K562 (cell line): Measurements from ENCODE around the gene AKNAD1. TPM values are rescaled to one million over a fixed set of nuclear protein-coding genes. Genes with fewer than 3 reads are reported as not detected.

Experiments used
- ATAC-seq: fragments of 200-7000 bp; cut with Tn5 transposase; 3 replicates; pipeline ENCODE4 v1.9.1; 2020; ENCODE audit warnings: moderate library complexity
- BruUV-seq: library from RNA; stranded (reverse); fragments of 400-500 nt; replicated peaks from 2 replicates; lab custom pipeline; 2021; lab: Mats Ljungman, UMichigan
- CTCF ChIA-PET: fragments of 300-600 bp; formaldehyde crosslinking; extraction: SDS; loops from one replicate; lab custom pipeline; 2021; ENCODE audit warnings: low intra/inter-chr PET ratio; lab: Yijun Ruan, JAX
- POLR2A ChIA-PET: fragments of 300-600, 350-650 bp; sonication (Branson Sonifier 250); formaldehyde crosslinking; extraction: SDS; loops from one replicate; lab custom pipeline; 2021; ENCODE audit warnings: antibody characterized with exemption, inconsistent platforms; lab: Yijun Ruan, JAX
- DNase-seq, 4 experiments: peaks; one replicate each; pipeline versions ENCODE4 v3.0.0 to v3.0.0-alpha.2; 2011 to 2018; ENCODE audit warnings: low spot score in 3 of 4, mixed read lengths in 3 of 4; ENCODE audit errors: extremely low read depth in 1 of 4
- FAIRE-seq: peaks from 2 replicates; lab custom pipeline; 2011; peaks lifted over from hg19 to GRCh38; lab: Jason Lieb, UNC
- H2AFZ ChIP-seq: 2 replicates; pipeline ENCODE4 v1.6.0; 2011; ENCODE audit warnings: low read depth, low read length, control low read depth, inconsistent platforms
- H3K27ac ChIP-seq: fragments of 200-600 bp; 3 replicates; pipeline ENCODE4 v1.8.0; 2011; ENCODE audit warnings: low read depth, mild to moderate bottlenecking, control low read depth, inconsistent platforms, low read length, moderate library complexity, mixed read lengths; ENCODE audit errors: extremely low read depth
- H3K27me3 ChIP-seq, 2 experiments: fragments of 300-600 bp in 1 of 2; 2 replicates in 1 of 2; 3 replicates in 1 of 2; pipeline versions ENCODE4 v1.6.0 to v1.8.0; 2011; ENCODE audit warnings: inconsistent platforms in 2 of 2, low read length in 2 of 2, mild to moderate bottlenecking in 1 of 2, mixed read lengths in 1 of 2, moderate library complexity in 1 of 2; ENCODE audit not compliant: control insufficient read depth in 2 of 2, insufficient read depth in 2 of 2
- H3K36me3 ChIP-seq: fragments of 300-600 bp; 3 replicates; pipeline ENCODE4 v1.8.0; 2011; ENCODE audit warnings: mild to moderate bottlenecking, low read length, inconsistent platforms; ENCODE audit not compliant: control insufficient read depth, insufficient read depth
- H3K4me1 ChIP-seq, 2 experiments: fragments of 200-600 bp in 1 of 2; replicated peaks in 1 of 2; 2 replicates in 1 of 2; 3 replicates in 1 of 2; pipeline versions ENCODE4 v1.5.1 to v1.8.0; 2011; ENCODE audit warnings: inconsistent platforms in 2 of 2, low read length in 2 of 2, mild to moderate bottlenecking in 1 of 2, mixed read lengths in 1 of 2, moderate library complexity in 1 of 2; ENCODE audit not compliant: control insufficient read depth in 2 of 2, insufficient read depth in 2 of 2
- H3K4me2 ChIP-seq: 2 replicates; pipeline ENCODE4 v1.6.1; 2011; ENCODE audit warnings: low read length, control low read depth, inconsistent platforms, mixed read lengths; ENCODE audit not compliant: insufficient read depth
- H3K4me3 ChIP-seq: fragments of 200-600 bp; sonication (generic), shearing (Covaris generic); 2 replicates; pipeline ENCODE4 v1.5.1; 2016; ENCODE audit warnings: control low read depth, inconsistent platforms
- H3K79me2 ChIP-seq: fragments of 200-600 bp; 3 replicates; pipeline ENCODE4 v1.8.0; 2011; ENCODE audit warnings: low read length, inconsistent platforms; ENCODE audit not compliant: control insufficient read depth, insufficient read depth
- H3K9ac ChIP-seq, 2 experiments: 2 replicates each; pipeline versions ENCODE4 v1.6.0 to v1.6.1; 2011; ENCODE audit warnings: low read depth in 2 of 2, low read length in 2 of 2, control low read depth in 1 of 2, inconsistent platforms in 1 of 2, mild to moderate bottlenecking in 1 of 2, mixed read lengths in 1 of 2; ENCODE audit not compliant: insufficient read depth in 1 of 2
- H3K9me1 ChIP-seq: one replicate; pipeline ENCODE4 v1.6.0; 2011; ENCODE audit warnings: inconsistent platforms, mild to moderate bottlenecking, low read length, moderate library complexity; ENCODE audit not compliant: control insufficient read depth, insufficient read depth
- H3K9me3 ChIP-seq: replicated peaks from 2 replicates; pipeline ENCODE4 v1.5.1; 2011; ENCODE audit warnings: low read depth, low read length, inconsistent platforms; ENCODE audit not compliant: control insufficient read depth, insufficient read depth
- H4K20me1 ChIP-seq: replicated peaks from 2 replicates; pipeline ENCODE4 v1.6.1; 2011; ENCODE audit warnings: low read length, inconsistent platforms, mixed read lengths; ENCODE audit not compliant: control insufficient read depth, insufficient read depth
- NELFE ChIP-seq: IDR thresholded peaks from 2 replicates; pipeline ENCODE4 v1.6.1; 2011; ENCODE audit warnings: mild to moderate bottlenecking; ENCODE audit not compliant: insufficient read depth, insufficient read length
- NR2C1 ChIP-seq, 2 experiments: fragments of 450-650 bp; IDR thresholded peaks; 2 replicates each; pipeline ENCODE4 v1.6.1; 2017; ENCODE audit warnings: mild to moderate bottlenecking in 2 of 2, antibody characterized with exemption in 1 of 2, inconsistent platforms in 1 of 2, missing compliant biosample characterization in 1 of 2, missing genetic modification characterization in 1 of 2
- RBBP5 ChIP-seq: fragments of 200-600 bp; sonication (generic); IDR thresholded peaks from 2 replicates; pipeline ENCODE4 v1.6.1; 2012; ENCODE audit warnings: borderline replicate concordance, mild to moderate bottlenecking, low read length, control low read depth, inconsistent platforms; ENCODE audit not compliant: insufficient read depth, poor library complexity, severe bottlenecking
- RNF2 ChIP-seq: sonication (generic); IDR thresholded peaks from 2 replicates; pipeline ENCODE4 v1.6.1; 2016
- SIN3B ChIP-seq: fragments of 450-650 bp; IDR thresholded peaks from 2 replicates; pipeline ENCODE4 v1.6.1; 2017; ENCODE audit warnings: low read depth, mild to moderate bottlenecking, moderate library complexity
- SMAD4 ChIP-seq: fragments of 250-450 bp; sonication (Bioruptor Pico); conservative IDR thresholded peaks from 2 replicates; pipeline ENCODE4 v1.8.0; 2021; ENCODE audit warnings: inconsistent platforms, mild to moderate bottlenecking, moderate library complexity
- SMARCC2 ChIP-seq: fragments of 450-650 bp; IDR thresholded peaks from 2 replicates; pipeline ENCODE4 v1.6.1; 2017; ENCODE audit warnings: antibody characterized with exemption, moderate library complexity, mild to moderate bottlenecking, low read depth
- SNIP1 ChIP-seq: fragments of 450-650 bp; IDR thresholded peaks from 2 replicates; pipeline ENCODE4 v1.7.1; 2017; ENCODE audit warnings: low read depth, mild to moderate bottlenecking
- TAF7 ChIP-seq: fragments of 450-650 bp; IDR thresholded peaks from 2 replicates; pipeline ENCODE4 v1.6.1; 2016; ENCODE audit warnings: missing genetic modification characterization, missing compliant biosample characterization
- ZNF707 ChIP-seq: fragments of 250-450 bp; sonication (Bioruptor Pico); conservative IDR thresholded peaks from 2 replicates; pipeline ENCODE4 v1.8.0; 2022; ENCODE audit warnings: inconsistent platforms, mild to moderate bottlenecking, moderate library complexity
- WGBS: fragments of 100-300 bp; shearing (Covaris generic); methylation state at CpG from one replicate; pipeline ENCODE4 v1.1.6; 2016; ENCODE audit warnings: low coverage, mixed read lengths; ENCODE audit not compliant: insufficient coverage; ENCODE audit errors: missing lambda C conversion rate; 5-methylcytosine and 5-hydroxymethylcytosine counted together
- in situ Hi-C: fragments of 300-500 bp; cut with MboI; formaldehyde crosslinking; loops from 4 replicates; pipeline ENCODE4 v1.15.0; 2018; ENCODE audit warnings: inconsistent platforms, mixed read lengths
- intact Hi-C: fragments of 100-400 bp; cut with micrococcal nuclease; formaldehyde crosslinking; loops from 2 replicates; pipeline ENCODE4 v1.14.2; 2022
- polyA plus RNA-seq, 8 experiments: library from polyadenylated mRNA; depleted of rRNA in 4 of 8; stranded (reverse) in 5 of 8; unstranded in 3 of 8; fragments of >200 nt; fragmentation: Nextera tagmentation in 2 of 8; fragmentation: Illumina TruSeq in 1 of 8; extraction: Ambion mirVana in 2 of 8; extraction: Trizol in 1 of 8; gene quantifications; 2 replicates each; pipeline versions ENCODE4 v1.2.1 to v1.2.3, GENCODE V29; 2011 to 2014; ENCODE audit warnings: inconsistent platforms in 1 of 8, missing spikeins in 1 of 8
- total RNA-seq, 7 experiments: library from RNA; depleted of rRNA in 6 of 7; stranded (reverse); fragments of >200 nt in 6 of 7; fragmentation: Illumina TruSeq in 2 of 7; extraction: Trizol in 2 of 7; gene quantifications; 2 replicates each; pipeline versions ENCODE4 v1.2.1 to v1.2.3, GENCODE V29; 2011 to 2021; ENCODE audit warnings: low replicate concordance in 1 of 7

Gene AKNAD1
- total and polyA plus RNA-seq, 9 of the 15 experiments (the other 6 are each of a cell fraction or from before 2014, with no cell fraction given): 0.13 to 0.30 TPM; not detected in 7

GRCh38 chr1:108862698-108863477 is 6.0 kb upstream of the AKNAD1 start (continued):
- TF ChIP-seq SMAD4 (CRISPR knock-in tag) (0 out of 2 replicates have a peak, but pooled peaks have one; percentile 15), SMARCC2 (no peak), SNIP1 (no peak), RNF2 (no peak), TAF7 (tag) (no peak), NR2C1 (IDR thresholded peaks at IDR 0.05) (no peak), NR2C1 (tag; IDR thresholded peaks at IDR 0.05) (peak; percentile 56; the same call in 1 of the 2 replicates), SIN3B (no peak)

- ChIA-PET CTCF (no interaction called here), POLR2A (interaction anchor here (0.6 to 1.2 kb wide), 3 partner anchors 23 to 161 kb away, joined by 3 to 4 read pairs (median 3); no protein-coding TSS in a partner anchor)
- Histone ChIP-seq H3K4me2 (no peak overlapping the region), H3K4me1 (no peaks in the 10 kb centered on the region), H3K9me1 (no peaks in the 10 kb centered on the region), H3K9ac (no peak overlapping the region), H3K27ac (no peak overlapping the region), H3K4me3 (no peak overlapping the region), H3K36me3 (no peaks in the 10 kb centered on the region), H3K27me3 (no peaks in the 10 kb centered on the region; a peak in 2 of 5 replicates), H3K79me2 (no peaks in the 10 kb centered on the region), H3K9me3 (no peaks in the 10 kb centered on the region), H4K20me1 (no peaks in the 10 kb centered on the region), H2AFZ (peak overlapping the region; percentile 1; the same call in 1 of the 2 replicates)
- in situ Hi-C loops (no loop called here), intact Hi-C loops (no loop called here)
- 49% methylated on average over 7 of the region's 7 CpGs for WGBS
- TF ChIP-seq ZNF707 (CRISPR knock-in tag) (no peak), RBBP5 (no peak), NELFE (no peak), SNIP1 (no peak)
- no TSS peak for BruUV-seq
- DNase-seq: no peak
- no peak; the same call in 2 of the 3 replicates for ATAC-seq
- no peak for FAIRE-seq
Measured at GRCh38 chr1:108862017-108862610, 5.2 kb upstream of the AKNAD1 start.
